Retina (tissue), 1 donor: Measurements from ENCODE around the gene DLEU7.

ENCODE experiments used
- DNase-seq: peaks from one replicate; pipeline ENCODE4 v3.0.0-alpha.2; 2016

The DLEU7 gene

GRCh38 chr13:50843257-50844083 lies at the start of gene DLEU7:
Gene DLEU7, minus strand, starts transcription at chr13:50843692. Its CDS starts 46 bp downstream, at chr13:50843646.
- peak; percentile 86 for DNase-seq

GRCh38 chr13:50892210-50892944 lies 48.9 kb upstream of the DLEU7 start:
- no peak for DNase-seq

- no peak for DNase-seq
Measured at GRCh38 chr13:50891206-50891605, 47.7 kb upstream of the DLEU7 start.

- DNase-seq: no peak
Measured at GRCh38 chr13:50889317-50889716, 45.8 kb upstream of the DLEU7 start.

- no peak for DNase-seq
Measured at GRCh38 chr13:50888362-50888761, 44.9 kb upstream of the DLEU7 start.

GRCh38 chr13:50887151-50887550 lies 43.7 kb upstream of the DLEU7 start:
- DNase-seq: no peak

GRCh38 chr13:50884265-50884664 lies 40.8 kb upstream of the DLEU7 start:
- DNase-seq: no peak

- DNase-seq: no peak
Measured at GRCh38 chr13:50883728-50884127, 40.2 kb upstream of the DLEU7 start.

- DNase-seq: no peak
Measured at GRCh38 chr13:50882816-50883435, 39.4 kb upstream of the DLEU7 start.

- DNase-seq: no peak
Measured at GRCh38 chr13:50873991-50874390, 30.5 kb upstream of the DLEU7 start.

- DNase-seq: no peak
Measured at GRCh38 chr13:50873467-50873866, 30.0 kb upstream of the DLEU7 start.

GRCh38 chr13:50871405-50871804 lies 27.9 kb upstream of the DLEU7 start:
- no peak for DNase-seq

- no peak for DNase-seq
Measured at GRCh38 chr13:50867637-50867945, 24.1 kb upstream of the DLEU7 start.

GRCh38 chr13:50866817-50867636 lies 23.5 kb upstream of the DLEU7 start:
- DNase-seq: no peak

GRCh38 chr13:50864492-50864891 lies 21.0 kb upstream of the DLEU7 start:
- no peak for DNase-seq

GRCh38 chr13:50855681-50856080 lies 12.2 kb upstream of the DLEU7 start:
- no peak for DNase-seq

GRCh38 chr13:50850445-50850844 lies 7.0 kb upstream of the DLEU7 start:
- DNase-seq: no peak

- no peak for DNase-seq
Measured at GRCh38 chr13:50847501-50847900, 4.0 kb upstream of the DLEU7 start.

GRCh38 chr13:50846861-50847475 lies 3.5 kb upstream of the DLEU7 start:
- DNase-seq: no peak

- no peak for DNase-seq
Measured at GRCh38 chr13:50845211-50845610, 1.7 kb upstream of the DLEU7 start.

- DNase-seq: peak; percentile 30
Measured at GRCh38 chr13:50844084-50844875, 788 bp upstream of the DLEU7 start.

- DNase-seq: no peak
Measured at GRCh38 chr13:50842990-50843256, 569 bp downstream of the DLEU7 start.
